GM12892 (cell line): ENCODE measurements around the gene SEMA6B.

Source experiments
- POLR2A ChIP-seq: IDR thresholded peaks from 2 replicates; pipeline ENCODE4 v1.6.1; 2011; ENCODE audit warnings: low read depth, low read length, control low read depth
- POLR2AphosphoS5 ChIP-seq: IDR thresholded peaks from 2 replicates; pipeline ENCODE4 v1.6.1; 2011; ENCODE audit warnings: low read depth, low read length, control low read depth

DNA sequence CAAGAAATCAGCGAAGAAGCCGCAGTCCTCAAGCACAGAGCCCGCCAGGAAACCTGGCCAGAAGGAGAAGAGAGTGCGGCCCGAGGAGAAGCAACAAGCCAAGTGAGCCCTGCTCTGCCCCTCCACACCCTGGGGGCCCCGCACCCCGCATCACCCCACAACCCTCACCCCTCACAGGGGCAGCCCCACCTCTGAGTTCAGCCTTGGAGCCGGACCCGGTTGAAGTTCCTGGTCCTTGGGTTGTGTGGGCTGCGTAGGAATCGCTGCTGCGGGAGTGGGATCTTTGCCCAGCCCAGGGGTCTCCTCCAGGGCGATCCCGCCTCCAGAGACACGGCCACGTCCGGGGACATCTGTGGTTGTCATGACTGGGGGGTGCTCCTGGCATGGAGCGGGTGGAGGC lies 63.2 kb downstream of the SEMA6B start:
- TF ChIP-seq POLR2AphosphoS5 (no peak), POLR2A (no peak)
